Osteoblast (primary cell): ENCODE data around the gene NANOS3. TPM values are rescaled to one million over a fixed set of nuclear protein-coding genes. Genes with fewer than 3 reads are reported as not detected.

Experiments used
- DNase-seq: peaks from one replicate; pipeline ENCODE4 v3.0.0; 2011; ENCODE audit warnings: low spot score, mixed read lengths; ENCODE audit not compliant: insufficient read length; ENCODE audit errors: missing footprints
- H2AFZ ChIP-seq: 2 replicates; pipeline ENCODE4 v1.6.0; 2011; ENCODE audit warnings: mild to moderate bottlenecking, low read length
- H3K27ac ChIP-seq: 2 replicates; pipeline ENCODE4 v1.5.1; 2011; ENCODE audit warnings: mild to moderate bottlenecking, low read depth, low read length, moderate library complexity
- H3K27me3 ChIP-seq: 2 replicates; pipeline ENCODE4 v1.6.0; 2012; ENCODE audit warnings: mild to moderate bottlenecking, control low read depth, inconsistent platforms, low read length, moderate library complexity; ENCODE audit not compliant: insufficient read depth
- H3K36me3 ChIP-seq: 2 replicates; pipeline ENCODE4 v1.5.1; 2011; ENCODE audit warnings: mild to moderate bottlenecking, low read length, control low read depth, moderate library complexity; ENCODE audit not compliant: insufficient read depth
- H3K4me1 ChIP-seq: 2 replicates; pipeline ENCODE4 v1.5.1; 2011; ENCODE audit warnings: mild to moderate bottlenecking, low read length, control low read depth, moderate library complexity; ENCODE audit not compliant: insufficient read depth
- H3K4me2 ChIP-seq: 2 replicates; pipeline ENCODE4 v1.6.0; 2011; ENCODE audit warnings: mild to moderate bottlenecking, low read length; ENCODE audit not compliant: insufficient read depth
- H3K4me3 ChIP-seq: fragments of 200-600 bp; sonication (generic); 3 replicates; pipeline ENCODE4 v1.5.1; 2012; ENCODE audit warnings: mild to moderate bottlenecking, low read length, inconsistent platforms; ENCODE audit not compliant: insufficient read depth
- H3K79me2 ChIP-seq: 2 replicates; pipeline ENCODE4 v1.6.0; 2012; ENCODE audit warnings: mild to moderate bottlenecking, low read length, control low read depth, inconsistent platforms; ENCODE audit not compliant: insufficient read depth
- H3K9me3 ChIP-seq: 2 replicates; pipeline ENCODE4 v1.5.1; 2011; ENCODE audit warnings: low read depth, low read length, control low read depth
- H4K20me1 ChIP-seq: 2 replicates; pipeline ENCODE4 v1.6.0; 2012; ENCODE audit warnings: mild to moderate bottlenecking, low read length, control low read depth; ENCODE audit not compliant: insufficient read depth
- total RNA-seq: library from RNA; depleted of rRNA; stranded (reverse); fragments of >200 nt; gene quantifications from 2 replicates; pipeline ENCODE4 v1.2.3, GENCODE V29; 2012
- TF ChIP-seq, protein P1 (sequence below): IDR thresholded peaks from 2 replicates; pipeline ENCODE4 v1.5.1; 2011; ENCODE audit warnings: mild to moderate bottlenecking, low read depth, low read length, moderate library complexity; ENCODE audit errors: extremely low read depth

NANOS3 gene
- total RNA-seq, 1 donor = not detected

GRCh38 chr19:13909430-13909829 is 32.5 kb downstream of the NANOS3 start:
- DNase-seq = no peak
- H4K20me1 ChIP-seq = no peaks in the 10 kb centered on the region
- no peak overlapping the region for H2AFZ ChIP-seq
- H3K27ac ChIP-seq = no peak overlapping the region
- H3K4me2 ChIP-seq = no peak overlapping the region
- TF ChIP-seq, protein P1, sequence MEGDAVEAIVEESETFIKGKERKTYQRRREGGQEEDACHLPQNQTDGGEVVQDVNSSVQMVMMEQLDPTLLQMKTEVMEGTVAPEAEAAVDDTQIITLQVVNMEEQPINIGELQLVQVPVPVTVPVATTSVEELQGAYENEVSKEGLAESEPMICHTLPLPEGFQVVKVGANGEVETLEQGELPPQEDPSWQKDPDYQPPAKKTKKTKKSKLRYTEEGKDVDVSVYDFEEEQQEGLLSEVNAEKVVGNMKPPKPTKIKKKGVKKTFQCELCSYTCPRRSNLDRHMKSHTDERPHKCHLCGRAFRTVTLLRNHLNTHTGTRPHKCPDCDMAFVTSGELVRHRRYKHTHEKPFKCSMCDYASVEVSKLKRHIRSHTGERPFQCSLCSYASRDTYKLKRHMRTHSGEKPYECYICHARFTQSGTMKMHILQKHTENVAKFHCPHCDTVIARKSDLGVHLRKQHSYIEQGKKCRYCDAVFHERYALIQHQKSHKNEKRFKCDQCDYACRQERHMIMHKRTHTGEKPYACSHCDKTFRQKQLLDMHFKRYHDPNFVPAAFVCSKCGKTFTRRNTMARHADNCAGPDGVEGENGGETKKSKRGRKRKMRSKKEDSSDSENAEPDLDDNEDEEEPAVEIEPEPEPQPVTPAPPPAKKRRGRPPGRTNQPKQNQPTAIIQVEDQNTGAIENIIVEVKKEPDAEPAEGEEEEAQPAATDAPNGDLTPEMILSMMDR = no peak
- H3K9me3 ChIP-seq = no peaks in the 10 kb centered on the region
- H3K36me3 ChIP-seq = peaks cover 4% of the 10 kb centered on the region
- H3K4me3 ChIP-seq = no peak overlapping the region
- no peaks in the 10 kb centered on the region for H3K79me2 ChIP-seq
- peaks cover 4% of the 10 kb centered on the region for H3K4me1 ChIP-seq
- H3K27me3 ChIP-seq = no peaks in the 10 kb centered on the region

GRCh38 chr19:13913352-13913751 is 36.4 kb downstream of the NANOS3 start:
- no peaks in the 10 kb centered on the region for H3K4me1 ChIP-seq
- no peak overlapping the region for H2AFZ ChIP-seq
- no peaks in the 10 kb centered on the region for H3K9me3 ChIP-seq
- DNase-seq = peak; percentile 50
- H4K20me1 ChIP-seq = no peaks in the 10 kb centered on the region
- TF ChIP-seq, protein P1 = no peak
- no peaks in the 10 kb centered on the region for H3K27me3 ChIP-seq
- H3K36me3 ChIP-seq = peaks cover 7% of the 10 kb centered on the region
- H3K27ac ChIP-seq = no peak overlapping the region
- no peak overlapping the region for H3K4me2 ChIP-seq
- no peaks in the 10 kb centered on the region for H3K79me2 ChIP-seq
- no peak overlapping the region for H3K4me3 ChIP-seq

DNA sequence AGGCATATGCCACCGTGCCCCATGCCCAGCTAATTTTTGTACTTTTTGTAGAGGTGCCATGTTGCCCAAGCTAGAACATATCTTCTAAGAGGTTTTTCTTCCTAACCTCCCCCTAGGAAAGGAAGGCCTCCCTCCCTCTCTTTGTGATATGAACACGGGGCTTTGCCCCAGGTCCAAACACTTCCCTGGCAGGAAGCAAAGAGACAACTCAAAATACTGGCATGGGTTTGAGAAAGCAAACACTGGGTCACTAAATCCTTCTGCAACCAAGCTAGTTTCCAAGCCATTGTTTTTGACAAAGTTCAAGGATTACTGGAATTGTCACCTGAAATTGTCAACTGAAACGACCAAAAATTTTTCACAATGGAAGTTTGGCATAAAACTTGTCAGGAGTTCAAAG is 37.8 kb downstream of the NANOS3 start:
- Histone ChIP-seq H3K27ac (no peak overlapping the region), H3K9me3 (no peaks in the 10 kb centered on the region), H3K27me3 (no peaks in the 10 kb centered on the region), H3K36me3 (peaks cover 10% of the 10 kb centered on the region), H2AFZ (no peak overlapping the region), H3K79me2 (no peaks in the 10 kb centered on the region), H3K4me2 (no peak overlapping the region), H4K20me1 (no peaks in the 10 kb centered on the region), H3K4me1 (no peaks in the 10 kb centered on the region), H3K4me3 (no peak overlapping the region)
- no peak for DNase-seq
- TF ChIP-seq, protein P1 = no peak

GRCh38 chr19:13917888-13918406 is 41.0 kb downstream of the NANOS3 start:
- no peak overlapping the region for H3K27ac ChIP-seq
- no peaks in the 10 kb centered on the region for H3K4me1 ChIP-seq
- TF ChIP-seq, protein P1 = no peak
- no peak overlapping the region for H3K4me2 ChIP-seq
- no peaks in the 10 kb centered on the region for H4K20me1 ChIP-seq
- H3K36me3 ChIP-seq = peaks cover 27% of the 10 kb centered on the region
- H3K79me2 ChIP-seq = no peaks in the 10 kb centered on the region
- no peak overlapping the region for H2AFZ ChIP-seq
- H3K4me3 ChIP-seq = no peak overlapping the region
- H3K27me3 ChIP-seq = no peaks in the 10 kb centered on the region
- no peaks in the 10 kb centered on the region for H3K9me3 ChIP-seq
- no peak for DNase-seq
